Common myeloid progenitor, CD34-positive (primary cell): ENCODE measurements around the gene PBX4.

Experiments used
- CTCF ChIA-PET: fragments of 350-600 bp; sonication (Branson Sonifier 250); formaldehyde crosslinking; loops from one replicate; lab custom pipeline; 2021; ENCODE audit warnings: antibody characterized with exemption; lab: Charles Lee
- POLR2A ChIA-PET: fragments of 350-600 bp; sonication (Branson Sonifier 250); formaldehyde crosslinking; loops from one replicate; lab custom pipeline; 2021; ENCODE audit warnings: antibody characterized with exemption; lab: Charles Lee
- DNase-seq, 3 donors: peaks; one replicate each; pipeline versions ENCODE4 v3.0.0 to v3.0.0-alpha.2; 2013
- H3K27ac ChIP-seq, 2 experiments: 1 replicate in 1 of 2; 2 replicates in 1 of 2; pipeline ENCODE4 v1.7.0; 2013; ENCODE audit warnings: inconsistent platforms in 2 of 2, low read length in 2 of 2, mild to moderate bottlenecking in 2 of 2, low read depth in 1 of 2, moderate library complexity in 1 of 2; ENCODE audit not compliant: severe bottlenecking in 2 of 2, insufficient read depth in 1 of 2, poor library complexity in 1 of 2
- H3K27me3 ChIP-seq, 5 experiments: replicated peaks in 2 of 5; 1 replicate in 3 of 5; 2 replicates in 2 of 5; pipeline versions ENCODE4 v1.6.1 to v1.7.0; 2013; ENCODE audit warnings: low read length in 4 of 5, mild to moderate bottlenecking in 2 of 5, moderate library complexity in 2 of 5, inconsistent platforms in 1 of 5; ENCODE audit not compliant: insufficient read depth in 5 of 5, control insufficient read depth in 4 of 5
- H3K36me3 ChIP-seq, 4 experiments: 1 replicate in 2 of 4; 2 replicates in 2 of 4; pipeline versions ENCODE4 v1.6.1 to v1.7.0; 2013; ENCODE audit warnings: low read length in 3 of 4, control low read depth in 1 of 4, mild to moderate bottlenecking in 1 of 4; ENCODE audit not compliant: control insufficient read depth in 4 of 4, insufficient read depth in 4 of 4
- H3K4me1 ChIP-seq, 4 experiments: 1 replicate in 3 of 4; 2 replicates in 1 of 4; pipeline versions ENCODE4 v1.6.1 to v1.7.1; 2013; ENCODE audit warnings: low read length in 3 of 4, mild to moderate bottlenecking in 3 of 4, control low read depth in 1 of 4, inconsistent platforms in 1 of 4, moderate library complexity in 1 of 4; ENCODE audit not compliant: control insufficient read depth in 4 of 4, insufficient read depth in 4 of 4; ENCODE audit errors: control extremely low read depth in 1 of 4
- H3K4me3 ChIP-seq, 7 experiments: 1 replicate in 4 of 7; 2 replicates in 3 of 7; pipeline versions ENCODE4 v1.5.1 to v1.7.0; 2013; ENCODE audit warnings: mild to moderate bottlenecking in 7 of 7, low read length in 6 of 7, moderate library complexity in 6 of 7, inconsistent platforms in 2 of 7, low read depth in 2 of 7, control low read depth in 1 of 7; ENCODE audit not compliant: insufficient read depth in 4 of 7, control insufficient read depth in 1 of 7; ENCODE audit errors: extremely low read depth in 1 of 7
- H3K9me3 ChIP-seq, 5 experiments: 1 replicate in 4 of 5; 2 replicates in 1 of 5; pipeline versions ENCODE4 v1.6.1 to v1.7.1; 2013; ENCODE audit warnings: low read length in 4 of 5, mild to moderate bottlenecking in 2 of 5, inconsistent platforms in 1 of 5, low read depth in 1 of 5, moderate library complexity in 1 of 5; ENCODE audit not compliant: control insufficient read depth in 4 of 5, insufficient read depth in 2 of 5; ENCODE audit errors: control extremely low read depth in 1 of 5
- WGBS: methylation state at CpG from one replicate; pipeline ENCODE4 v1.1.5; 2013; ENCODE audit not compliant: insufficient coverage; 5-methylcytosine and 5-hydroxymethylcytosine counted together

PBX4 gene

GRCh38 chr19:19649580-19649995 is 31.1 kb upstream of the PBX4 start:
- H3K36me3 ChIP-seq = peaks cover 7 to 95% (median 72%) of the 10 kb centered on the region in 4 experiments
- H3K27ac ChIP-seq = no peak overlapping the region
- ChIA-PET CTCF (interaction anchor here (1.4 to 5.1 kb wide), 3 partner anchors 12 to 120 kb away, joined by 3 to 20 read pairs (median 6); no protein-coding TSS in a partner anchor), POLR2A (no interaction called here)
- 98% methylated on average over 22 of the region's 22 CpGs for WGBS
- H3K27me3 ChIP-seq = no peaks in the 10 kb centered on the region
- DNase-seq = no peak
- no peaks in the 10 kb centered on the region for H3K4me1 ChIP-seq
- no peaks in the 10 kb centered on the region for H3K9me3 ChIP-seq
- no peak overlapping the region for H3K4me3 ChIP-seq

- CTCF ChIA-PET = interaction anchor here (1.6 to 5.1 kb wide), 2 partner anchors 13 to 118 kb away, joined by 6 to 20 read pairs; no protein-coding TSS in a partner anchor
- Histone ChIP-seq H3K9me3 (no peaks in the 10 kb centered on the region), H3K36me3 (peaks cover 7 to 91% (median 71%) of the 10 kb centered on the region in 4 experiments), H3K4me1 (no peaks in the 10 kb centered on the region), H3K27me3 (no peaks in the 10 kb centered on the region), H3K27ac (no peak overlapping the region), H3K4me3 (no peak overlapping the region)
- 95% methylated on average over 6 of the region's 6 CpGs for WGBS
- DNase-seq = no peak
- POLR2A ChIA-PET = no interaction called here
These were observed 30.7 kb upstream of the PBX4 start for GRCh38 chr19:19649155-19649554.

GRCh38 chr19:19647037-19647835 is 28.7 kb upstream of the PBX4 start:
- Histone ChIP-seq H3K27me3 (no peaks in the 10 kb centered on the region), H3K4me1 (peaks cover 0 to 13% (median 9%) of the 10 kb centered on the region in 4 experiments), H3K27ac (no peak overlapping the region), H3K9me3 (no peaks in the 10 kb centered on the region), H3K36me3 (peaks cover 3 to 72% (median 55%) of the 10 kb centered on the region in 4 experiments), H3K4me3 (no peak overlapping the region)
- POLR2A ChIA-PET = no interaction called here
- CTCF ChIA-PET = interaction anchor here (1.0 kb wide), 1 partner anchor 117 kb away, joined by 3 read pairs; no protein-coding TSS in a partner anchor
- DNase-seq = no peak
- WGBS = 95% methylated on average over 16 of the region's 29 CpGs

GRCh38 chr19:19645233-19645870 is 26.9 kb upstream of the PBX4 start:
- no peak for DNase-seq
- no peaks in the 10 kb centered on the region for H3K27me3 ChIP-seq
- ChIA-PET CTCF (interaction anchor here (0.8 to 1.7 kb wide), 3 partner anchors 83 to 116 kb away, joined by 3 to 5 read pairs (median 4); partner anchors contain the start of gene YJEFN3), POLR2A (interaction anchor here (2.1 kb wide), 1 partner anchor 113 kb away, joined by 6 read pairs; no protein-coding TSS in a partner anchor)
- WGBS = 95% methylated on average over 15 of the region's 17 CpGs
- H3K36me3 ChIP-seq = peaks cover 0 to 58% (median 42%) of the 10 kb centered on the region in 4 experiments
- H3K27ac ChIP-seq = no peak overlapping the region
- H3K4me3 ChIP-seq = no peak overlapping the region
- no peaks in the 10 kb centered on the region for H3K9me3 ChIP-seq
- peaks cover 0 to 19% (median 13%) of the 10 kb centered on the region in 4 experiments for H3K4me1 ChIP-seq

GRCh38 chr19:19644054-19644388 is 25.5 kb upstream of the PBX4 start:
- Histone ChIP-seq H3K36me3 (peaks cover 0 to 53% (median 41%) of the 10 kb centered on the region in 4 experiments), H3K9me3 (no peaks in the 10 kb centered on the region), H3K27me3 (no peaks in the 10 kb centered on the region), H3K27ac (peak overlapping the region in 1 of 2 experiments; percentile 81), H3K4me1 (peaks cover 0 to 19% (median 13%) of the 10 kb centered on the region in 4 experiments), H3K4me3 (peak overlapping the region in 6 of 7 experiments; percentile 78 to 95 (median 88))
- WGBS = 0% methylated on average over 3 of the region's 5 CpGs
- POLR2A ChIA-PET = interaction anchor here (0.6 to 2.1 kb wide), 3 partner anchors 19 to 178 kb away, joined by 4 to 6 read pairs (median 4); partner anchors contain the start of genes ATP13A1 and ZNF506
- no peak for DNase-seq
- CTCF ChIA-PET = interaction anchor here (0.7 to 1.7 kb wide), 18 partner anchors 9 to 128 kb away, joined by 3 to 23 read pairs (median 3); partner anchors contain the start of genes ATP13A1, LPAR2, NDUFA13 and TSSK6

DNA sequence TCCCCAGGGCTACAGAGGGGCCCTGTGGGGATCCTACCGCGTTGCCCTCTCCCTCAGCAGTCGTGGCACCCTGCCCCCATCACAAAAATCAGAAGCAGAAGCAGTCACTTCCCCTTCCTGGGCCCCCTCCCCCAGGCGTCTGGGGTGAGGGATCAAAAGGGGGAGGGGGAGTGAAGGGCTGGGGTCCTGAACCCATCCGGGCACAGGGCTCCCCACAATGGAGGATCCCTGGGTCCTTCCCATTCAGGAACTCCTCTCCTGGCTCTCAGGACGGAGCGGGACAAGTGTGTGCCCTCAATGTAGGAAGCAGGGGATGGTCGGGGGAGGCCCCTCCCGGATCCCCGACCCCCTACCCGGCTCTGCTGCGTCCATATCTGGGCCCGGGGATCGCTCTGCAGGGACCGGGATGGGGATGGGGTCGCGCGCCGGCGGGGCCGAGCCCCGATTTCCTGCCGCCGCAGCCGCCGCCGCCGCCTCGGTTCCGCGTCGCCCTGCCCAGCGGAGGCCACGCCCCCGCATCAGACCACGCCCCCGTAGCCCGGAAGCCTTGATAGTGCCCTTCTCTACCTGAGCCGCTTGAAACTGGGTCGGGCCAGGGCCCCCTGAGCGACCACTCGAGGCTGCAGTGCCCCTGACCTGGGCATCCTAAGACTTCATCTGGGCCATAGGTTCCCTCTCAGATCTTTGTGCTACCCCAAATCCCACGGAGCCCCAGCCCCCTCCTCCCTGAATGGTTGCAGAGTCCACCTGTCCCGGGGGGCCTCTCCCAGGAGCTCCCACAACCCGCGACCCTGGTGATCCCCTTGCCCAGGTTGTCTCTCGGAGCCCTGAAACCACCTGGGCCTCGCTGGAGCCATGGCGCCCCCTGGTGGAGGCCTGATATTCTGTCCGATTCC is 24.9 kb upstream of the PBX4 start, which contains the start of gene GMIP:
Gene GMIP (minus strand): TSS at position 500 of the 896 bp plus-strand sequence. CDS start 128 bp downstream, at position 372.
- POLR2A ChIA-PET = interaction anchor here (0.6 to 2.1 kb wide), 3 partner anchors 19 to 178 kb away, joined by 4 to 6 read pairs (median 4); partner anchors contain the start of genes ATP13A1 and ZNF506
- Histone ChIP-seq H3K4me1 (peaks cover 0 to 19% (median 13%) of the 10 kb centered on the region in 4 experiments), H3K36me3 (peaks cover 0 to 51% (median 40%) of the 10 kb centered on the region in 4 experiments), H3K27ac (peak within 1 kb of the TSS; percentile 50 to 81), H3K4me3 (peak within 1 kb of the TSS; percentile 78 to 95 (median 87)), H3K9me3 (no peaks in the 10 kb centered on the region), H3K27me3 (no peaks in the 10 kb centered on the region)
- under 1% methylated on average over 44 of the region's 50 CpGs for WGBS
- CTCF ChIA-PET = interaction anchor here (0.6 to 1.7 kb wide), 19 partner anchors 10 to 128 kb away, joined by 3 to 23 read pairs (median 3); partner anchors contain the start of genes ATP13A1, LPAR2, NDUFA13 and TSSK6
- DNase-seq = peak; percentile 58 to 78 (median 75)
